OCI-LY7 (cell line): ENCODE data around the gene SEMA4B.

Experiments used
- CTCF ChIP-seq: fragments of 200-600 bp; sonication (generic); conservative IDR thresholded peaks from 2 replicates; pipeline ENCODE4 v1.5.1; 2014; ENCODE audit warnings: mild to moderate bottlenecking, antibody characterized with exemption, low read length, moderate library complexity, mixed read lengths
- EZH2phosphoT487 ChIP-seq: fragments of 200-600 bp; sonication (generic); IDR thresholded peaks from 2 replicates; pipeline ENCODE4 v1.6.1; 2018; ENCODE audit warnings: low read depth, borderline replicate concordance, mild to moderate bottlenecking, mixed run types, antibody characterized with exemption, low read length, moderate library complexity, mixed read lengths

DNA sequence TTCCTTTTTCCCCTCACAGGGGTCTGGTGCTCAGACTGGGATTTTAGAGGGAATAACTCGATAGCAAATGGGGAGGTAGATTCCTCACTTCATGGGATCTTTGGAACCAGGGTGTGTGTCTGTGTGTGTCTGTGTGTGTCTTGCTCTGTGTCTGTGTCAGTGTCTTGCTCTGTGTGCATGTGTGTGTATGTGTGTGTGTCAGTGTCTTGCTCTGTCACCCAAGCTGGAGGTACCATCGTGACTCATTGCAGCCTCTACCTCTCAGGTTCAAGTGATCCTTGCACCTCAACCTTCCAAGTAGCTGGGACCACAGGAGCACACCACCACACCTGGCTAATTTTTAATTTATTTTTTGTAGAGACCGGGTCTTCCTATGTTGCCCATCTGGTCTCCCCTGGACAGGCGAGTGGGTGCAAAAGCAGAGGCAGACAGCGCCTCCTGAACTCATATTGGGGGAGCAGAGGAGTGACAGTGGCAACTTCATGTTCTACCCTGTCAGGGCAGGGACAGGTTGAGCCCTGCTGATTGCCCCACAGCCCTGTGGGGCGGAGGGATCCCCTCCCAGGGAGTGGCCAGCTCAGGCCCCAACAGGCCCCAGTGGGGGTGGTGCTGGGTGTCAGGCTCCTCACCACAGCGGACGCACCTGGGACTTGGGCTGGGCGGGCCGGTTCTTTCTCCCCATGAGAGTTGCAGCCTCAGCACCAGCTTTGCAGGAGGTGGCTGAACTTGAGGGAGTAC is 10.4 kb upstream of the SEMA4B start:
- TF ChIP-seq CTCF (no peak), EZH2phosphoT487 (no peak)
